ENCODE results near the gene GALNS. TPM values are rescaled to one million over a fixed set of nuclear protein-coding genes. Genes with fewer than 3 reads are reported as not detected.

GALNS gene
- total RNA-seq, 1 experiment from 2014 or later = 62.3 TPM

DNA sequence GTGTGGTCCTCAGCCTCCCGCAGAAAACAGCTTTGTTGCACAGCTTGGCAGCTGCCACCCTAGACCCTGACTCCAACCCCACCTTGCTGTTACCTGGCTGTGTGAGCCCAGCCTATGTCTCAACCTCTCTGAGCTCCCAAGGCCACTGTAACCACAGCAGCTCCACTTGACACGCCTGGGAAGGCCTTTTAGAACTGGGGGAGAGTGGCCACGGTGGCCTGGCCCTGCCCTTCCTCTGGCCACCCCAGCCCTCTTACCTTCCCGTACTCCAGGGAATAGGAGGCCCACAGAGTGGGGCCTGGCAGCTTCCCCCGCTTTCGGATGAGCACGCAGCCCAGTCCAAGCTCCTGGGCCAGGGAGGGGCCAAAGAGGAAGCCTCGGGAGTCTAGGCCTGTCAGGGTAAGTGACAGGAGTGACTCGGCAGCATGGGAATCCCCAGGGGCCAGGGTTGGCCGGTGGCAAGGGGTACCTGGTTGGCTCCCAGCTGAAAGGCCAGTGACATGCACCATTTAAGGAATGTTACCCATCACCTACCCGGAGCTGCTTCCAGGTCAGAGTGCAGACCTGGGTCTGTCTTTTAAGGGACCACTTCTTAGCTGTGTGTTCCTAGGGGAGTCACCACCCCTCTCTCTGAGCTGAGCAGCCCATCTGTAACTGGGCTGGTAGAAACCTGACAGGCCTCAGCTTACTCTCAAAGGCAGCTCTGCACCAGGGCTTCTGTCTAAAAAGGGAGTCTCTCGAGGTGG is 46.4 kb downstream of the GALNS start:
- peak; percentile 40 to 52 for DNase-seq

DNA sequence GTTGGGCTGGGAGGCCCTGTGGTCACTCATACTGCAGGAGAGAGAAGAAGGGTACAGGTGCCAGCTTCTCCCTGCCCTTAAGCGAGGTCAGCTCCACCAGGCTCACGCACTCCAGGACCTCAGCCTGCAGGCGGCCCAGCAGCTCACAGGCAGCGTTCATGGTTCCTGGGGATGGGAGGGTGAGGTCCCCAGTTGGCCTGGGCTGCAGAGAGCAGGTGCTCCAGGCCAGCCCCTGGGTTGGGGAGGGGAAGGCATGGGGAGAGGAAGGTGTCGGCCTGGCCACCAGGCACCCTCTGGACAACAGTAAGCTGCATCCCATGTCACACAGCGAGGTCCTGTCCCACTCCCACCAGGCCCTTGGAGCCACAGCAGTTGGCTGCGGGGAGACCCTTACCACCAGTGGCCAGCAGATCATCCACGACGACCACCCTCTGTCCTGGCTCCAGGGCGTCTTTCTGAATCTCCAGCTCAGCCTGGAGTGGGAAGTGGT is 47.0 kb downstream of the GALNS start:
- Histone ChIP-seq H3K4me3 (peak overlapping the region; percentile 91; the same call in 1 of the 2 replicates), H3K4me1 (replicated peaks; ENCODE audit: insufficient read depth) (peaks cover 20% of the 10 kb centered on the region; the same call in 1 of the 2 replicates), H3K9me3 (ENCODE audit: insufficient read depth, low read depth) (no peaks in the 10 kb centered on the region), H3K27ac (no peak overlapping the region), H3K9me2 (ENCODE audit: insufficient read depth) (no peaks in the 10 kb centered on the region), H3K79me2 (ENCODE audit: low read depth) (peaks cover 44% of the 10 kb centered on the region), H4K20me1 (ENCODE audit: insufficient read depth) (peaks cover 40% of the 10 kb centered on the region), H3F3A (ENCODE audit: insufficient read depth, low read depth) (peaks cover 75% of the 10 kb centered on the region), H3K27me3 (ENCODE audit: insufficient read depth, low read depth) (no peaks in the 10 kb centered on the region), H3K36me3 (ENCODE audit: low read depth) (peaks cover 11% of the 10 kb centered on the region; the same call in 1 of the 2 replicates), H2AFZ (no peak overlapping the region), H3K4me2 (peak overlapping the region; percentile 90)
- POLR2A ChIA-PET (ENCODE audit: unreplicated experiment) = no interaction called here
- DNase-seq = peak in 1 of 2 experiments; percentile 45
- intact Hi-C loops (cut with micrococcal nuclease; ENCODE audit: unreplicated experiment) = loop anchor here (5.0 kb wide), 1 partner anchor 122 kb away; the partner anchor contains the start of gene SNAI3
- BruUV-seq (replicated peaks) = no TSS peak
- TF ChIP-seq EZH2 (IDR thresholded peaks at IDR 0.05; ENCODE audit: low read depth) (no peak), CTCF (conservative IDR thresholded peaks at IDR 0.05) (no peak)
- CTCF ChIA-PET = interaction anchor here (1.8 kb wide), 1 partner anchor 72 kb away, joined by 12 read pairs; no protein-coding TSS in a partner anchor

More for the DNA sequence above, 46.4 kb downstream of the GALNS start:
- Histone ChIP-seq H3K79me2 (ENCODE audit: low read depth) (peaks cover 38% of the 10 kb centered on the region), H3K4me2 (peak overlapping the region; percentile 90), H2AFZ (no peak overlapping the region), H3F3A (ENCODE audit: insufficient read depth, low read depth) (peaks cover 73% of the 10 kb centered on the region), H3K36me3 (ENCODE audit: low read depth) (peaks cover 11% of the 10 kb centered on the region; the same call in 1 of the 2 replicates), H3K9me2 (ENCODE audit: insufficient read depth) (no peaks in the 10 kb centered on the region), H3K9me3 (ENCODE audit: insufficient read depth, low read depth) (no peaks in the 10 kb centered on the region), H3K27ac (0 out of 2 replicates have a peak overlapping the region, but pooled peaks have one; percentile 78), H3K27me3 (ENCODE audit: insufficient read depth, low read depth) (no peaks in the 10 kb centered on the region), H4K20me1 (ENCODE audit: insufficient read depth) (peaks cover 40% of the 10 kb centered on the region), H3K4me3 (peak overlapping the region; percentile 91), H3K4me1 (replicated peaks; ENCODE audit: insufficient read depth) (peaks cover 16% of the 10 kb centered on the region; the same call in 1 of the 2 replicates)
- ChIA-PET POLR2A (ENCODE audit: unreplicated experiment) (interaction anchor here (0.6 to 0.8 kb wide), 4 partner anchors 49 to 88 kb away, joined by 3 to 5 read pairs (median 4); no protein-coding TSS in a partner anchor), CTCF (interaction anchor here (1.8 kb wide), 1 partner anchor 73 kb away, joined by 12 read pairs; no protein-coding TSS in a partner anchor)
- intact Hi-C loops (cut with micrococcal nuclease; ENCODE audit: unreplicated experiment) = loop anchor here (5.0 kb wide), 1 partner anchor 123 kb away; the partner anchor contains the start of gene SNAI3
- no TSS peak for BruUV-seq (replicated peaks)
- TF ChIP-seq CTCF (conservative IDR thresholded peaks at IDR 0.05) (no peak), EZH2 (IDR thresholded peaks at IDR 0.05; ENCODE audit: low read depth) (no peak)

GRCh38 chr16:88809068-88809675 is 47.6 kb downstream of the GALNS start:
- Histone ChIP-seq H3K27ac (no peak overlapping the region), H3K36me3 (ENCODE audit: low read depth) (peaks cover 11% of the 10 kb centered on the region; the same call in 1 of the 2 replicates), H3K4me3 (no peak overlapping the region), H3F3A (ENCODE audit: insufficient read depth, low read depth) (peaks cover 78% of the 10 kb centered on the region), H3K27me3 (ENCODE audit: insufficient read depth, low read depth) (no peaks in the 10 kb centered on the region), H3K9me3 (ENCODE audit: insufficient read depth, low read depth) (no peaks in the 10 kb centered on the region), H3K9me2 (ENCODE audit: insufficient read depth) (no peaks in the 10 kb centered on the region), H4K20me1 (ENCODE audit: insufficient read depth) (peaks cover 40% of the 10 kb centered on the region), H2AFZ (no peak overlapping the region), H3K4me2 (no peak overlapping the region), H3K79me2 (ENCODE audit: low read depth) (peaks cover 49% of the 10 kb centered on the region), H3K4me1 (replicated peaks; ENCODE audit: insufficient read depth) (peaks cover 24% of the 10 kb centered on the region; the same call in 1 of the 2 replicates)
- intact Hi-C loops (cut with micrococcal nuclease; ENCODE audit: unreplicated experiment) = no loop called here
- ChIA-PET POLR2A (ENCODE audit: unreplicated experiment) (interaction anchor here (0.5 kb wide), 1 partner anchor 50 kb away, joined by 3 read pairs; no protein-coding TSS in a partner anchor), CTCF (interaction anchor here (0.7 kb wide), 1 partner anchor 71 kb away, joined by 3 read pairs; no protein-coding TSS in a partner anchor)
- no peak for TF ChIP-seq EZH2 (IDR thresholded peaks at IDR 0.05; ENCODE audit: low read depth)
- TF ChIP-seq CTCF (conservative IDR thresholded peaks at IDR 0.05) = no peak
- DNase-seq = peak; percentile 28 to 51
- no TSS peak for BruUV-seq (replicated peaks)
